HepG2 (cell line): ENCODE data around the gene RERE. TPM values are rescaled to one million over a fixed set of nuclear protein-coding genes. Genes with fewer than 3 reads are reported as not detected.

Source experiments
- AGO1 ChIP-seq: fragments of 200-400 bp; formaldehyde crosslinking; IDR thresholded peaks from 2 replicates; pipeline ENCODE4 v1.6.1; 2017; ENCODE audit warnings: mild to moderate bottlenecking, low read depth, low read length, moderate library complexity; ENCODE audit not compliant: poor library complexity, severe bottlenecking
- AHDC1 ChIP-seq: sonication (generic); formaldehyde crosslinking; IDR thresholded peaks from 2 replicates; pipeline ENCODE4 v1.5.1; 2020; ENCODE audit warnings: mild to moderate bottlenecking, missing genetic modification reagents, borderline replicate concordance
- ARID5B ChIP-seq: IDR thresholded peaks from 2 replicates; pipeline ENCODE4 v1.4.0; 2020; ENCODE audit warnings: mild to moderate bottlenecking, missing genetic modification reagents
- ATF4 ChIP-seq, 2 experiments: fragments of 450-650 bp in 1 of 2; sonication (generic) in 1 of 2; formaldehyde crosslinking; IDR thresholded peaks; 2 replicates each; pipeline versions ENCODE4 v1.5.0 to v1.8.0; 2020 to 2022; ENCODE audit warnings: mild to moderate bottlenecking in 1 of 2, missing genetic modification reagents in 1 of 2
- ELF3 ChIP-seq: IDR thresholded peaks from 2 replicates; pipeline ENCODE4 v1.6.1; 2016; ENCODE audit warnings: missing genetic modification reagents, missing compliant biosample characterization
- HOXD1 ChIP-seq: sonication (generic); formaldehyde crosslinking; IDR thresholded peaks from 2 replicates; pipeline ENCODE4 v1.5.0; 2020; ENCODE audit warnings: missing genetic modification reagents
- IKZF4 ChIP-seq: sonication (generic); formaldehyde crosslinking; IDR thresholded peaks from 2 replicates; pipeline ENCODE4 v1.5.1; 2020; ENCODE audit warnings: borderline replicate concordance, mild to moderate bottlenecking, low read depth, missing genetic modification reagents; ENCODE audit errors: not compliant biosample characterization
- NR2F6 ChIP-seq, 2 experiments: IDR thresholded peaks; 2 replicates each; pipeline ENCODE4 v1.6.1; 2016; ENCODE audit warnings: antibody characterized with exemption in 1 of 2, mild to moderate bottlenecking in 1 of 2
- PAXIP1 ChIP-seq: sonication (generic); formaldehyde crosslinking; conservative IDR thresholded peaks from 2 replicates; pipeline ENCODE4 v1.4.0; 2020; ENCODE audit warnings: mild to moderate bottlenecking, missing genetic modification reagents, moderate library complexity
- SRSF4 ChIP-seq: fragments of 200-400 bp; formaldehyde crosslinking; IDR thresholded peaks from one replicate; pipeline ENCODE4 v1.6.1; 2018; ENCODE audit warnings: mild to moderate bottlenecking, low read depth, low read length, moderate library complexity; ENCODE audit not compliant: poor library complexity, severe bottlenecking
- ZNF143 ChIP-seq: sonication (generic); formaldehyde crosslinking; IDR thresholded peaks from 2 replicates; pipeline ENCODE4 v1.4.0; 2020; ENCODE audit warnings: missing genetic modification reagents
- ZNF570 ChIP-seq: sonication (generic); formaldehyde crosslinking; IDR thresholded peaks from 2 replicates; pipeline ENCODE4 v1.4.0; 2020; ENCODE audit warnings: mild to moderate bottlenecking, missing genetic modification reagents, borderline replicate concordance
- ZNF619 ChIP-seq: sonication (generic); formaldehyde crosslinking; IDR thresholded peaks from 2 replicates; pipeline ENCODE4 v1.4.0; 2020; ENCODE audit warnings: mild to moderate bottlenecking, missing genetic modification reagents
- ZNF775 ChIP-seq: sonication (generic); formaldehyde crosslinking; IDR thresholded peaks from 2 replicates; pipeline ENCODE4 v1.4.0; 2020; ENCODE audit warnings: missing genetic modification reagents, mild to moderate bottlenecking, moderate library complexity, borderline replicate concordance
- polyA plus RNA-seq, 8 experiments: library from polyadenylated mRNA; depleted of rRNA in 3 of 8; stranded (reverse) in 7 of 8; unstranded in 1 of 8; fragments of >200 nt; fragmentation: Illumina TruSeq in 4 of 8; extraction: Trizol in 4 of 8; gene quantifications; 2 replicates each; pipeline versions ENCODE4 v1.2.1 to v1.2.3, GENCODE V29; 2011 to 2016; ENCODE audit warnings: low read depth in 4 of 8, missing spikeins in 1 of 8, mixed read lengths in 1 of 8; ENCODE audit not compliant: insufficient read depth in 1 of 8
- total RNA-seq, 5 experiments: library from RNA; depleted of rRNA; stranded (reverse); fragments of >200 nt; fragmentation: Illumina TruSeq; extraction: Trizol; gene quantifications; 2 replicates each; pipeline ENCODE4 v1.2.3, GENCODE V29; 2016; ENCODE audit warnings: low read depth in 1 of 5

Gene RERE
- total and polyA plus RNA-seq, 2 of the 13 experiments (the other 11 are each of a cell fraction or from before 2014, with no cell fraction given): 18.3 to 21.9 TPM

- TF ChIP-seq SRSF4 (no peak), ZNF143 (CRISPR knock-in tag) (no peak), ZNF775 (peak; percentile 84), ZNF570 (CRISPR knock-in tag) (no peak), ARID5B (CRISPR knock-in tag) (peak; percentile 14; the same call in 1 of the 2 replicates), NR2F6 (IDR thresholded peaks at IDR 0.05) (no peak), NR2F6 (CRISPR knock-in tag; IDR thresholded peaks at IDR 0.05) (no peak), AHDC1 (CRISPR knock-in tag) (0 out of 2 replicates have a peak, but pooled peaks have one; percentile 16), HOXD1 (CRISPR knock-in tag) (no peak), AGO1 (no peak), IKZF4 (CRISPR knock-in tag) (no peak), ATF4 (CRISPR knock-in tag; IDR thresholded peaks at IDR 0.05) (peak in 1 of 2 experiments; percentile 42; a peak in 1 of 4 replicates), ZNF619 (CRISPR knock-in tag) (no peak), PAXIP1 (peak; percentile 37; the same call in 1 of the 2 replicates), ELF3 (CRISPR knock-in tag) (no peak)
Measured at GRCh38 chr1:8782001-8782620, 35.3 kb downstream of the RERE start (continued).
